ENCODE measurements around the gene NUMB. TPM values are rescaled to one million over a fixed set of nuclear protein-coding genes. Genes with fewer than 3 reads are reported as not detected.

Gene NUMB
- total RNA-seq, 2 donors from 2014 or later, result 79.9 to 85.2 TPM

GRCh38 chr14:73307261-73307660 lies 151.1 kb downstream of the NUMB start:
- 95 to 100% methylated on average over 2 to 3 of the region's 3 CpGs for WGBS, 2 experiments (ENCODE audit: insufficient coverage in 1 of 2, insufficient read length in 1 of 2)
- Histone ChIP-seq H3K4me1 (ENCODE audit: control insufficient read depth, insufficient read depth, low read length) (no peaks in the 10 kb centered on the region), H3K27ac (ENCODE audit: low read depth, low read length) (no peak overlapping the region), H3K9ac (ENCODE audit: extremely low read depth, low read length, poor library complexity, severe bottlenecking) (no peak overlapping the region), H3K9me3 (ENCODE audit: control insufficient read depth, low read length) (no peaks in the 10 kb centered on the region), H3K4me3 (ENCODE audit: low read length) (no peak overlapping the region), H3K36me3 (ENCODE audit: control insufficient read depth, insufficient read depth, low read length) (peaks cover 12% of the 10 kb centered on the region), H3K27me3 (ENCODE audit: control insufficient read depth, insufficient read depth, low read length, poor library complexity, severe bottlenecking) (no peaks in the 10 kb centered on the region)
- DNase-seq, result no peak
- no peak for TF ChIP-seq CTCF (conservative IDR thresholded peaks at IDR 0.05)
- Mint-ChIP-seq H3K27me3 (ENCODE audit: insufficient read depth) (no peaks in the 10 kb centered on the region), H3K9me3 (peaks cover 3% of the 10 kb centered on the region), H3K4me3 (no peak overlapping the region), H3K4me1 (no peaks in the 10 kb centered on the region), H3K27ac (no peak overlapping the region), H3K36me3 (ENCODE audit: low read depth) (peaks cover 21% of the 10 kb centered on the region)

DNA sequence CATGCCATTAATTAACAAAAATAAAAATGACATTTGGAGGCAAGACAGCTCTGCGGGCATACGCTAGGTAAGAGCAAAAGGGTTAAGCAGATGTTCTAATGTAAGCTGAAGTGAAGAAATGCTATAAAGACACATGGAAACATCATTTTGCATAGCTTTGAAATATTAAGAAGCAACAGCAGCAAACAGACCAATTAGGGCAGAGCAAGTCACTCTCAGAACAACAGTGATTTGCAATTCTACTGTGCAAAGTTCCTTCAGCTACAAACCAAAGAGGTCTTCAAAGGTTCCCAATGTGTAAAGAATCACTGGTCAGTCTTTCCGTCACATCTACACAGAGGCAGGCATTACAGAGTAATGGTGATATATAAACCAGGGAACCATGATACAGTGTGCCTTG lies 152.8 kb downstream of the NUMB start:
- Histone ChIP-seq H3K27ac (ENCODE audit: low read depth, low read length) (no peak overlapping the region), H3K9me3 (ENCODE audit: control insufficient read depth, low read length) (no peaks in the 10 kb centered on the region), H3K36me3 (ENCODE audit: control insufficient read depth, insufficient read depth, low read length) (peaks cover 20% of the 10 kb centered on the region), H3K4me3 (ENCODE audit: low read length) (no peak overlapping the region), H3K9ac (ENCODE audit: extremely low read depth, low read length, poor library complexity, severe bottlenecking) (no peak overlapping the region), H3K4me1 (ENCODE audit: control insufficient read depth, insufficient read depth, low read length) (no peaks in the 10 kb centered on the region), H3K27me3 (ENCODE audit: control insufficient read depth, insufficient read depth, low read length, poor library complexity, severe bottlenecking) (no peaks in the 10 kb centered on the region)
- H3K4me1 Mint-ChIP-seq, result no peaks in the 10 kb centered on the region
- no peak overlapping the region for H3K4me3 Mint-ChIP-seq
- H3K27me3 Mint-ChIP-seq (ENCODE audit: insufficient read depth), result no peaks in the 10 kb centered on the region
- H3K27ac Mint-ChIP-seq, result no peak overlapping the region
- TF ChIP-seq CTCF (conservative IDR thresholded peaks at IDR 0.05), result no peak
- DNase-seq, result no peak
- peaks cover 3% of the 10 kb centered on the region for H3K9me3 Mint-ChIP-seq
- WGBS, 2 experiments (ENCODE audit: insufficient coverage in 1 of 2, insufficient read length in 1 of 2), result 82 to 85% methylated on average over 3 of the region's 3 CpGs
- H3K36me3 Mint-ChIP-seq (ENCODE audit: low read depth), result peaks cover 30% of the 10 kb centered on the region

DNA sequence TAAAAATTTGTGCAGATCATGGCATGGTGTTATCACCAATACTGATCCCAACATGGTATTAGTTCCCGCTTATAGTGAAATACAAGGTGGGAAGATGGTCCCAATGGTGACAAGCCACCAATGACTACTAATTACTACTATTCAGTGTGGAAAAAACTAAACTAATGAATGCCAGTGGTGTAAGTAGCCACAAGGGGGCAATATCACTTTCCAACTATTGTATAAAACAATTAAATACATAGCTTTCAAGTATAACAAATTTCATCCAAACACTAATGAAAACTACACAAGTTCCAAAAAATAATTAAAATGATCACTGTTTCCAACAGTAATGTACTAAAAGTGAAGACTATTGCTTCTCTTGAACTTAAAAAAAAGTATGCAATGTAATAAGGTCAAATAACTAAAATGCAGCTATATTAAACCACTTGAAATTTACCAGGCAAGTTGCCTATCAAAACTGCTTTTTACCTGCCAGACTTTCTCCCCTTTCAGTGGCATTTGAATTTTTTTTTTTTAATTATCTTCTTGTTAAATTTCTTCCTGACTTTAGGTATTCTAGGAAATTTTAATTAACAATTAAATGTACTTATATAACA lies 163.0 kb downstream of the NUMB start:
- WGBS, 2 experiments (ENCODE audit: insufficient coverage in 1 of 2, insufficient read length in 1 of 2), result 90% methylated on average over 1 of the region's 1 CpG; no CpG with 5 or more reads in 1 of the 2 experiments
- no peaks in the 10 kb centered on the region for H3K4me1 ChIP-seq (ENCODE audit: control insufficient read depth, insufficient read depth, low read length)
- Mint-ChIP-seq H3K27me3 (ENCODE audit: insufficient read depth) (no peaks in the 10 kb centered on the region), H3K4me3 (no peak overlapping the region), H3K9me3 (no peaks in the 10 kb centered on the region), H3K36me3 (ENCODE audit: low read depth) (peaks cover 30% of the 10 kb centered on the region), H3K4me1 (peaks cover 8% of the 10 kb centered on the region), H3K27ac (no peak overlapping the region)
- peaks cover 30% of the 10 kb centered on the region for H3K36me3 ChIP-seq (ENCODE audit: control insufficient read depth, insufficient read depth, low read length)
- H3K9me3 ChIP-seq (ENCODE audit: control insufficient read depth, low read length), result no peaks in the 10 kb centered on the region
- H3K27me3 ChIP-seq (ENCODE audit: control insufficient read depth, insufficient read depth, low read length, poor library complexity, severe bottlenecking), result no peaks in the 10 kb centered on the region
- peak; percentile 88 for TF ChIP-seq CTCF (conservative IDR thresholded peaks at IDR 0.05)
- no peak overlapping the region for H3K9ac ChIP-seq (ENCODE audit: extremely low read depth, low read length, poor library complexity, severe bottlenecking)
- no peak overlapping the region for H3K27ac ChIP-seq (ENCODE audit: low read depth, low read length)
- DNase-seq, result no peak
- H3K4me3 ChIP-seq (ENCODE audit: low read length), result no peak overlapping the region
